Suprapubic skin (tissue), 4 donors: Measurements from ENCODE around the gene ITGA6.

ENCODE experiments used
- EP300 ChIP-seq: sonication (generic); formaldehyde crosslinking; IDR thresholded peaks from one replicate; pipeline ENCODE4 v1.6.1; 2017; ENCODE audit warnings: antibody characterized with exemption
- POLR2A ChIP-seq, 2 donors: fragments of 450-650 bp; IDR thresholded peaks; one replicate each; pipeline ENCODE4 v1.6.1; 2017; ENCODE audit warnings: antibody characterized with exemption in 2 of 2, mild to moderate bottlenecking in 2 of 2, moderate library complexity in 2 of 2
- POLR2AphosphoS5 ChIP-seq, 3 donors: sonication (generic); formaldehyde crosslinking; IDR thresholded peaks; one replicate each; pipeline ENCODE4 v1.6.1; 2017; ENCODE audit warnings: antibody characterized with exemption in 3 of 3
- TF ChIP-seq, protein P1 (sequence below), 2 donors: fragments of 200-600 bp in 1 of 2; fragments of 450-650 bp in 1 of 2; sonication (generic) in 1 of 2; IDR thresholded peaks; one replicate each; pipeline ENCODE4 v1.5.1; 2016 to 2019; ENCODE audit warnings: antibody characterized with exemption in 2 of 2, mild to moderate bottlenecking in 1 of 2, moderate library complexity in 1 of 2

DNA sequence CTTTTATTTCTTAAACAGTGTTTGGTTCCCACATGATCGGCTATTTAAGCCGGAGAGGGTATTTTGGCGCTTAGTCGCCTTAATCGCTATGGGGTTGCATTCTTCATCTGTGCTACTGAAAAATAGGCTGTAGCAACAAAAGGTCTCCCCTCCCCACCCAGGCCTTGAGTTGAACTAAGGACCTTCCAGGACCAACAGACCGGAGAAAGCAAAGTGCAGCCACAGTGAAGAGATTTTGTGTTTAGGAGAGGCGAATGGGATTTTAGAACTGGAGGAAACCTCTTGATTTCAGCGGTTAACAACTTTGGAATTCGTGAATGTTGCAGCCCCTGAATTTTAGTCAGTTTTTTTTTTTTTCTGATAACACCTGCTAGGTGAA, 1.4 kb downstream of the ITGA6 start:
- TF ChIP-seq POLR2AphosphoS5 (IDR thresholded peaks at IDR 0.05) (no peak), POLR2A (IDR thresholded peaks at IDR 0.05) (no peak), EP300 (no peak)
- TF ChIP-seq, protein P1, sequence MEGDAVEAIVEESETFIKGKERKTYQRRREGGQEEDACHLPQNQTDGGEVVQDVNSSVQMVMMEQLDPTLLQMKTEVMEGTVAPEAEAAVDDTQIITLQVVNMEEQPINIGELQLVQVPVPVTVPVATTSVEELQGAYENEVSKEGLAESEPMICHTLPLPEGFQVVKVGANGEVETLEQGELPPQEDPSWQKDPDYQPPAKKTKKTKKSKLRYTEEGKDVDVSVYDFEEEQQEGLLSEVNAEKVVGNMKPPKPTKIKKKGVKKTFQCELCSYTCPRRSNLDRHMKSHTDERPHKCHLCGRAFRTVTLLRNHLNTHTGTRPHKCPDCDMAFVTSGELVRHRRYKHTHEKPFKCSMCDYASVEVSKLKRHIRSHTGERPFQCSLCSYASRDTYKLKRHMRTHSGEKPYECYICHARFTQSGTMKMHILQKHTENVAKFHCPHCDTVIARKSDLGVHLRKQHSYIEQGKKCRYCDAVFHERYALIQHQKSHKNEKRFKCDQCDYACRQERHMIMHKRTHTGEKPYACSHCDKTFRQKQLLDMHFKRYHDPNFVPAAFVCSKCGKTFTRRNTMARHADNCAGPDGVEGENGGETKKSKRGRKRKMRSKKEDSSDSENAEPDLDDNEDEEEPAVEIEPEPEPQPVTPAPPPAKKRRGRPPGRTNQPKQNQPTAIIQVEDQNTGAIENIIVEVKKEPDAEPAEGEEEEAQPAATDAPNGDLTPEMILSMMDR (IDR thresholded peaks at IDR 0.05) = no peak
